DMS153 (cell line): ENCODE measurements around the gene MOK.
"Not testable (repeated sequence)": the region's sequence is repeated elsewhere in the genome, so short reads cannot be mapped to it uniquely, and the experiment has no call there.

Experiments used
- DNase-seq: peaks from one replicate; lab custom pipeline; 2025; lab: John Stamatoyannopoulos, UW

Gene MOK, protein sequence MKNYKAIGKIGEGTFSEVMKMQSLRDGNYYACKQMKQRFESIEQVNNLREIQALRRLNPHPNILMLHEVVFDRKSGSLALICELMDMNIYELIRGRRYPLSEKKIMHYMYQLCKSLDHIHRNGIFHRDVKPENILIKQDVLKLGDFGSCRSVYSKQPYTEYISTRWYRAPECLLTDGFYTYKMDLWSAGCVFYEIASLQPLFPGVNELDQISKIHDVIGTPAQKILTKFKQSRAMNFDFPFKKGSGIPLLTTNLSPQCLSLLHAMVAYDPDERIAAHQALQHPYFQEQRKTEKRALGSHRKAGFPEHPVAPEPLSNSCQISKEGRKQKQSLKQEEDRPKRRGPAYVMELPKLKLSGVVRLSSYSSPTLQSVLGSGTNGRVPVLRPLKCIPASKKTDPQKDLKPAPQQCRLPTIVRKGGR

DNA sequence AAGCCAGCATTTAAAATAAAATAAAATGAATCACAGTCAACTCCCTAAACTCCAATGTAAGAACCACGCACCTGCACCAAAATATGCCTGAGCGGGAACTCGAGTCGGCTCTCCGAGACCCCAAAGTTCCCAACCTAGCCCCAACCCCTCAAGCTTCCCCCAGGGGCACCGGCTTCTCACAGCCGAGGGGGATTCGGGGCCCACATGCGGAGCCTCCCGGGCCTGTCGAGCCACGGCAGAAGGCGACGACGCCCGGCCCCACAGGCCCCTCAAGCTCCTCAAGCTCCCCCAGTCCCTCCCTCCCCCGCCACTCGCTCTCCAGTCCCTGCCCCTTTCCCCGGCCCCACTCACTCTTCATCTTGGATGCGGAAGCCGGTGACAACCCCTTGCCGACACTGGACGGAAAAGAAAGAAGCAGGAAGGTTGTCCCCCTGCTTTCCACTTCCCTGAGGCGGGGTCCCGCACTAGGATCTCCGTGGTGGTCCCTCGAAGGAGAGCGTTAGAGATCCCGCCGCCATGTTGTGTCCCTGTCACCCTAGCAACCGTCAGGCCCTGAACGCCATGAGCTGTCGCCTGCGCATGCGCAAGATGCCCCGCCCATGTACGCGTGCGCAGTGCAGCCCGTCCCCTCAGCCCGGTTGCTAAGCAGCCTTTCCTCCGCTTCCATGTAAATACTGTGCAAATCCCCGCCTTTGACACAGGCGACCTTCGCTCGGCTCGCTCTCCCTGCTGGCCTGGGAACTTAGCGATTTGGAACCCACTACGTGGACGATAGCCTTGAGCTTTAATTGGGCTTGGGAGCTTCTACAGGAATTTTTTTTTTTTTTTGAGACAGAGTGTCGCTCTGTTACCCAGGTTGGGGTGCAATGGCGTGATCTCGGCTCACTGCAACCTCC is at the start of gene MOK:
Gene MOK (minus strand): TSS at position 554 of the 896 bp plus-strand sequence. CDS start 196 bp downstream, at position 358.
- DNase-seq: peak; percentile 78

DNA sequence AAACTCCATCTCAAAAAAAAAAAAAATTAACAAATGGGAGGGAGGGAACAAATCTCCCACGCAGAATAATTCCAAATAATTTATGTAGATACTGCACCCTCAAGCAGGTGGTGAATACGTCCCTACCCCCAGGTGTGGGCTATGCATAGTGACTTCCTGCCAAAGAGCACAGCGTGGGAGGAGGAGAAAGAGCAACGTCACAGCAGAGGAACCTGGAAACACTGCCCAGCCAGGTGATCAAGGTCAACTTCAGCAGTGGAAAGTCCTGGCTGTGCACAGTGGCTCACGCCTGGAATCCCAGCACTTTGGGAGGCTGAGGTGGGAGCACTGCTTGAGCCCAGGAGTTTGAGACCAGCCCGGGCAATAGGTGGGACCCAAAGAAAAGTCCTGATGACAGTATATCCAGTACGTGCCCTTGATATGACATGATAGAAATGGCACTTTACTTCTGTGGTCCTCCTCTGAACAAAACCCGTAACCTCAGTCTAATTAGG is 48.2 kb upstream of the MOK start:
- no peak for DNase-seq

DNA sequence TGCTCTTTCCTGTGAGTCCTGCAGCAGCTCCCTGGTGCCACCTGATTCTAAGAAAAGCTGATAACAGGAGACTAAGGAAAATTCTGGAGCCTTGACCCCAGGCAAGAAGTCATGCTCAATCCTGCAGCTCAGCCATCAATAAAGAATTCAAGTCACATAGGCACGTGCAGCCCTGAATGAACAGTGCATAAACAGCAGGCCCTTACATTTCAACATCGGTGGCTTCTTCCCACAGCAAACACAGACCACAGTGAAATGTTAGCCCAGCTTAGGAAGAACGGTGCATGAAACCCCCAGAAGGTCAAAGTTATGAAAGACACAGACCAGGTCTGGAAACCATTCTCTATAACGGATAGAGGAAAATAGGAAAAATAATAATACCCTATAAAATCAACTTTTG is 47.2 kb upstream of the MOK start:
- no peak for DNase-seq

DNA sequence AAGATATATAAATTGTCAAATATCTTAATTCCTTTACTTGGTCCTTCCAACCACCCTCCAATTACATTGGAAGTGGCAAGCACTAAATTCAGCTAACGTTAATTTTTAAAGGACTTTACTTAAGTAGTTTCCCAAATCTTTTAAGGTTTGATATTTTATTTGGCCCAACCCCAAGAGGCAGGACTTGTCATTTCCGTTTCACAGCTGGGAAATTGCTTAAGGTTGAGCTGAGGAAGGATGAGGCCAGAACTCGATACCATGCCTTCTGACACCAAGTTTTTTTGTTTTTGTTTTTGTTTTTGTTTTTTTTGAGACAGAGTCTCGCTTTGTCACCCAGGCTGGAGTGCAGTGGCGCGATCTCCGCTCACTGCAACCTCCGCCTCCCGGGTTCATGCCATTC is 46.6 kb upstream of the MOK start:
- not testable (repeated sequence) for DNase-seq

DNA sequence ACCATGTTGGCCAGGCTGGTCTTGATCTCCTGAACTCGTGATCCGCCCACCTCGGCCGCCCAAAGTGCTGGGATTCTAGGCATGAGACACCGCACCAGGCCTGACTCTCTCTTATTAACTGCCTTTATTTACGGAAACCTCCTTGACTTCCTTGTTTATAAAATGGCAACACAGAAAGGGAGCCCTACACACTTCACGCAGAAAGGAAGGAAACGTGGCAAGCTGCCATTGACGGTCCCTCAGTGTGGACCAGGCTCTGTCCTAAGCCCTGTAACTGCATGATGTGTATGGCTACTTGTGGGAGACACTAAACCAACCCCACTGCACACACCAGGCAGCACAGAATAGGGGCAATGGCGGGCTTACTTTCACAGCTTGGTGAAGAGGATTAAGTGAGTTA is 46.1 kb upstream of the MOK start:
- no peak for DNase-seq

DNA sequence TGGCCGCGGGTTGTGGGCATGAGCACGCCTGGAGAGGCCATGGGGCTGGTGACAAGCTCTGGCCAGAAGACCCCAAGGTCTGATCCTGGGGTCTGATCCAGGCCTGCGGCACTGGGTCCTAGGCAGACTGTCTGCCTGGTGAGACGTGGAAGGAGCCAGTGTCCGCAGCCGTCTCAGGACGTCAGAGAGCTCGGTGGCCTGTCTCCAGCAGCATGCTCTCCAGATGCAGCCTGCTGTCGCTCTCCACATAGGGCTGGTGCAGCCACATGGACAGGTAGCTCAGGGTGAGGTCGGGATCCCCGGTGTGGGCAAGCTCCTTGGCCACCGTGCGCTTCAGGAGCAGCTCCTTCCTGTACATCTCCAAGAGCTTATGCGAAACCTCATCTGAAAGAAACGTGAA is 43.4 kb upstream of the MOK start:
- DNase-seq: no peak

DNA sequence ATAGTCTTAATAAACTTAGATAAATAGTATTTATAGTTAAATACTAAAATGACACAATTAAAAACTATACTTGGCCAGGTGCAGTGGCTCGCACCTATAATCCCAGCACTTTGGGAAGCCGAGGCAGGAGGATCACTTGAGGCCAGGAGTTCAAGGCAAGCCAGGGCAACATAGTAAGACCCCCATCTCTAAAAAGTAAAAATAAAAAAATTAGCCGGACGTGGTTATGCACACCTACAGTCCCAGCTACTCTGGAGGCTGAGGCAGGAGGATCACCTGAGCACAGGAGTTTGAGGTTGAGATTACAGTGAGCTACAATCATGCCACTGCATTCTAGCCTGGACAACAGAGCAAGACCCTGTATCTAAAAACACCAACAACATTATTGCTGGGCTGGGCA is 41.7 kb upstream of the MOK start:
- DNase-seq: no peak

DNA sequence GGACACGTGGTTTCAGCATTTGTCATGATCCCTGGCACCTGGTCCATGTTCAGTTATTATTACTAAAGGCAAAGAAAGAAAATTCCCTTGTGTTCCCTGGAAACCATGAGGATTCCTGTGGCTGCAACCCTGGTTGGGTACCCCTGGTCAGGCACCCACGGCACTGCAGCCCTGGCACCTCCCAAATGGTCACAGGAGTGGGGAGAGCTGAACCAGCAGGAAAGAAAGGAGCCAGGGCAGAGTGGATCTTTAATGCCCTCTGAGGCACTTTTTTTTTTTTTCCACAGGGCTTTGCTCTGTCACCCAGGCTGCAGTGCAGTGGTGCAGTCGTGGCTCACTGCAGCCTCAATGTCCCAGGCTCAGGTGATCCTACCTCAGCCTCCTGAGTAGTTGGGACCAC is 40.3 kb upstream of the MOK start:
- no peak for DNase-seq

DNA sequence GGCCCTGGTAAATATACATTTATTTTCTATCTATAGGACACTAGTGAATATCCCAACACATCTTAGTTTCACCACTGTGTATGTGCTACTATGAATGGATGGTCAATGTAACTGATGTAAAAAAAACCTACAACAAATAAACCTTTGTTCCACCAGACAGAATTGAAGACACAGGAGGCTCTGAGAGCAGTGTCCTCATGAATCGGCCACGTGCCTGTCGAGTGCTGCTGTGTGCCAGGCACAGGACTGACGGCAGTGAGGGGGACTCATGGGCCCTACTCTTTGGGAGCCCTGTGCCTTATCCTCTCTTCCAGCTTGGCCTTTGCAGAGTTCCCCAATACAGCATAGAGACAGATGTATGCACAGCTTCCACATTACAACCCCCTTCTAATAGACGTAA is 39.5 kb upstream of the MOK start:
- no peak for DNase-seq

DNA sequence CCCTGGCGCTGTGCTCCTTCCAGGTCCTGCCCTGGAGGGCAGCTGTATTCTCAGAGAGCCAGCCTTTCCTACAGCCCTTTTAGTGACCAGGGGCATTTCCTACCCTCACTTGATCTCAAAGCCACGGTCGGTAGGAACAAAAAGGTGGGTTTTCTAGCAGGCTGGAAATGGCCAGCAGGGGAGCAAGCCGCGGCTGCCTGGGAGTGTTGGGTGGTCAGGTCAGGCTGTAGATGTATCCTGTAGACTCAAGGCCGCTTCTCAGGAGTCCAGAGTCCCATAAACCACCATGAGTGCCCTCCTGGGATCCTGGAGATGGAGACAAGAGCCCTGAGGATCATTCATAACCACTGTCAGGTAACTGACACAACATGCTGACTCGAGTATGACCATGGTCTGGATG is 39.1 kb upstream of the MOK start:
- DNase-seq: no peak

DNA sequence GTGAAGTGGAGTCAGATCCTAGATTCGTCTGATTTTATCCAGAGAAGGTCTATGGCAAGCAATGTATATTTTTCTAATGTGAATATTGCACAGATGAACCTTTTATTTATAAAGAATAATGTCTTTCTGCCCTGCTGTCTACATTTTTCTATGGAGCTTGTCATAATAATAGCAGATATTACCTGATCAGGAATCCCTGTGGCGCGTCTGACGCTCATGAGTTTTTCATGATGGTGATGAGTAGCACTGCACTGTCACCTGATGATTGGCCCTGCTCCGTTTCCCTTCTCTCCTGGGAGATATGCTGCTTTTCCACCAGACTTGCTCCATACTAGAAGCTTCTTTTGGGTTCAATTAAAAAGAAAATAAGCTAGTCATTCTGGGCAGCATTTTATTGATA is 37.3 kb upstream of the MOK start:
- DNase-seq: no peak

DNA sequence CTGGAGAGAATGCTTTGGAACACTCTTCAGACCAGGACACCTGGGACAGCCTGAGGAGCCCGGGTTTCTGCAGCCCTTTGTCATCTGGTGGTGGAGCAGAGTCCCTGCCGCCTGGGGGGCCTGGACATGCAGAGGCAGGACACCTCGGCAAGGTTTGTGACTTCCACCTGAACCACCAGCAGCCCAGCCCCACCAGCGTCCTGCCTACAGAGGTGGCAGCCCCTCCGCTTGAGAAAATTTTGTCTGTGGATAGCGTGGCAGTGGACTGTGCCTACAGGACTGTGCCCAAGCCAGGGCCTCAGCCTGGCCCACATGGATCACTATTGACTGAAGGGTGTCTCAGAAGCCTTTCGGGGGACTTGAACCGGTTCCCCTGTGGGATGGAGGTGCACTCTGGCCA is 36.6 kb upstream of the MOK start:
- no peak for DNase-seq

DNA sequence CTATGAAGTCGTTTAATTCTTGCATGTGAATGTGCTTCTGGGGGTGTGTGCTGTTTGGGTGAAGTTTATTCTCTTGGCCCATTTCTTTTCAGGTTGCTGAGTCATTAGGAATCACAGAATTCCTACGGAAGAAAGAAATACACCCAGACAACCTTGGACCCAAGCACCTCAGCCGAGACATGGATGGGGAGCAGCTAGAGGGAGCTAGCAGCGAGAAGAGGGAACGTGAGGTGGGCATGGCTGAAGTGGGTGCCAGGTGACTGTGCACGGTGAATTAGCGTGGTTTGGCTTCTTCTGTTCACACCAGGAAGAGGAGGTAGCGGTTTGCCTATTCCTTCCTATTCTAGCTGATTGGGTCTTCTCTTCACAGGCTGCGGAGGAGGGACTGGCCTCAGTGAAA is 33.8 kb upstream of the MOK start:
- DNase-seq: no peak

DNA sequence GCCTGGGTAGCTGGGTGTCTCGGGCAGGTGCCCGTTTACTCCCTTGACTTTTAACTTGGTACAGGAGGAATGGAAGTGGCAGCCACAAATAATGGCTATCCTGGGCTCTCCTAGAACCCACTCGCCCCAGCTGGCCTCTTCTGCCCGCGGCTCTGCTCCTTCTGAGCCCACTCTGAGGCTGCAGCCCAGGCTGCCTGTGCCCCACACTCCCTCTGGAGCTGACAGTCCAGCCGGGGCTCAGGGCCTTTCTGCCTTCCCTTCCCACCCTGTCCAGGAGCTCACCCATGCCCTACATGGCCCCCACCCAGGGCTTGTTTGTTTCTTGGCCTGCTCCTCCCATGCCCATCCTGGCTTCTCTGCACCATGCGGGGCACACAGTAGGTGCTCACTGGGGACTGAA is 30.2 kb upstream of the MOK start:
- DNase-seq: no peak

DNA sequence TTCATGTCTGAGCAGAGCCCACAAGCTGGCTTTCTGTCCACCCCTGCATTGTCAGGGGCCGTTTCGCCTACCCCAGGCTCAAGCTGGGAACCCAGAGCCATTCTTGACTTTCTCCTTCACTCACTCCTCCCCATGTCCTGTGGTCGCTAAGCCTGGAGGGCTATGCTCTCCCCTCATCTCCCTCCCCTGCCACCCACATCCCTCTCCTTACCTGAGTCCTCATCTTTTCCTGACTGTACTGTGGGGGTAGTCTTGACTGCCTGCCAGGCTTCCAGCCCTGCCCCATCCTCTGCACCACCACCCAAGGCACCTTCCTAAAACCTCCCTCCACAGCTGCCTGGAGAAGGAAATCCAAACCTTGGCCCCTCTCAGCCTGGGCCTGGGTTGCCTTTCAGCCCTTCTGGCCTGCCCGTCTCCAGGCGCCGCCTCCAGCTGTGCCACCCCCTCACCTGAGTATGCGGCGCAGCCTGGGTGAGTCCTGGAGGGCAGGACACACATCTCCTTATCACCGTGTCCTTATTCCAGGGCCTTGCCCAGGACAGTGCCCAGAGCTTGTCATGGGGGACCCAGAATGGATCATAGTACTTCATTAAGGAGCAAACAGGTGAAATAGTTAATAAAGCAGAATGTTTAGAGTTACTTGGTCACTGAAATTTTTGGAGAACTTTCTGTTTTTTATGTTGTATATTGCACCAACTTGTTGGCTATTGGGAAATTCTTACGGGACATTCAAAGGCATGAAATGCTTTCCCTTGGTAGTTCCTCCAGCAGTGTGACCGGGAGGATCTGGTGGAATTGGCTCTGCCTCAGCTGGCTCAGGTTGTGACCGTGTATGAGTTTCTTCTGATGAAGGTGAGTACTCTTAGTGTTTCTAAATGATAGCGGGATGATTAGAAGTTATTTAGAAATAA is 29.1 kb upstream of the MOK start:
- no peak for DNase-seq

DNA sequence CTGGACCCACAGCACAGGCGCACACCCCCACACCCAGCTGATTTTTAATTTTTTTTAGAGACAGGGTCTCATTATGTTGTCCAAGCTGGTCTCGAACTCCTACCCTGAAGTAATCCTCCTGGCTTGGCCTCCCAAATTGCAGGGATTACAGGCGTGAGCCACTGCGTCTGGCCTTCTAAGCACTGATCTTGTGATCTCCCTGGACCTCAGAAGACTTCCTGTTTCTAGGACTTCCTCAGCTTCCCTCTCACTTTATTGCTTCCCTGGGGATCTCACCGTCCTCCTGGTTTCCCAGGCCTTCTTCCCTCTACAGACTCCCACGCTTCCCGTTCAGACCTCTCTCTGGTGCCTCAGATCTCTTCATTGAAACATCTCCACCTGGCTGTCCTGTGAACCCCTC is 28.4 kb upstream of the MOK start:
- DNase-seq: no peak

DNA sequence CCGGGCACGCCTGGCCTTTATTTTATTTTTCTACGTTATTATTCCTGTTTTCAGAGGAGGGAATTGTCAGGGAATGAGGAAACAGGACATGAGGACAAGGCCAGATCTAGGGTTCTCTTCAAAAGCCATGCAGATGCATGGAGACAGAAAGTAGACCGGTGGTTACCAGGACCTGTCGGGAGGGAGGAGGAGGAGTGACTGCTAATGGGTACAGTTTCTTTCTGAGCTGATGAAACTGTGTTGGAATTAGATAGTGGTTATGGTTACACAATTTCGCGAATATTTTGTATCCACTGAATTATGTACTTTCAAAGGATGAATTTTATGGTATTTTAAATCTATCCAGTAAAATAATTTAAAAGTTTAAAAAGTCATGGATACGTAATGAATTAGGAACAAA is 25.8 kb upstream of the MOK start:
- no peak for DNase-seq

DNA sequence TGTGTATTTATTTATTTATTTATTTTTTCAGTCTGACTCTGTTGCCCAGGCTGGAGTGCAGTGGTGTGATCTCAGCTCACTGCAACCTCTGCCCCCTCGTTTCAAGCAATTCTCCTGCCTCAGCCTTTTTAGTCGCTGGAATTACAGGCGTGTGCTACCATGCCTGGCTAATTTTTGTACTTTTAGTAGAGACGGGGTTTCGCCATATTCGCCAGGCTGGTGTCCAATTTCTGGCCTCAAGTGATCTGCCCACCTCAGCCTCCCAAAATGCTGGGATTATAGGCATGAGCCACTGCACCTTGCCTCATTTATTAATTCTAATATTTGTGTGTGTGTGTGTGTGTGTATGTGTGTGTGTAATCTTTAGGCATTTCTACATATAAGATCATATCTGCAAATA is 24.4 kb upstream of the MOK start:
- not testable (repeated sequence) for DNase-seq

DNA sequence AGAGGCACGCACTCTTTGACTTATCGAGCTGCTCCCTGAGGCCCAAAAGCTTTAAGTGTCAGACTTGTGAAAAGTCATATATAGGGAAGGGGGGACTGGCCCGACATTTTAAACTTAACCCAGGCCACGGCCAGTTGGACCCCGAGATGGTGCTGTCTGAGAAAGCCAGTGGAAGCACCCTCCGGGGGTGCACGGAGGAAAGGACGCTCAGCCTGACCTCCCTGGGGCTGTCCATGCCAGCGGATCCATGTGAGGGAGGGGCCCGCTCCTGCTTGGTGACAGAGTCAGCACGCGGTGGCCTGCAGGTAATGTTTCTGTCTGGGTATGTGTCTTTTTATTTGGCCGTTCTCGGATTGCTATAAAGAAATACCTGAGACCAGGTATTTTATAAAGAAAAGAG is 21.6 kb upstream of the MOK start:
- DNase-seq: no peak

DNA sequence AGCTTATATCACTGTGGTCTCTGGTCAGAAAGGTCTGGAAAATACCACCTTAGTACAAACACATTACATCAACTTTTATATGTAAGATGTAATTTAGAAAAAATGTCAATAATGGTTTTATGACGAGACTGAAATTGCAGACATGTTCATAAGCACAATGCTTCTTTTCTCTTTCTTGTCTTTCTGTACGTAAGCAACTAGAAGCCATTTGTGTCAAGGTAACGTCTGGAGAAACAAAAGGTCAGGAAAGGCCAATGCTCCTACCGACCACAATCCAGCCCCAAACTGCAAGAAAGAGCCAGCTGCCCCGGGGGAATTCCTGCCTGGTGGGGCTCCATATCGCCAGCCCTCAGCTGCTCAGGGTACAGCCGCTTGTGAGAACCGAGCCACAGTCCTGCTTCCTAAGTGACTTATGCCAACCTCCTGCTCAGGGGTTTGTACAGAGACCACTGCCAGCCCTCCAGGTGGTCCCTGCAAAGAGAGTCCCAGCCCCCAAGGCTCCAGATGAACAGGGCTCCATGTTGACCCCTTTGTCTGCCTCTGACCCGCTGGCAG is 20.9 kb upstream of the MOK start:
- no peak for DNase-seq

DNA sequence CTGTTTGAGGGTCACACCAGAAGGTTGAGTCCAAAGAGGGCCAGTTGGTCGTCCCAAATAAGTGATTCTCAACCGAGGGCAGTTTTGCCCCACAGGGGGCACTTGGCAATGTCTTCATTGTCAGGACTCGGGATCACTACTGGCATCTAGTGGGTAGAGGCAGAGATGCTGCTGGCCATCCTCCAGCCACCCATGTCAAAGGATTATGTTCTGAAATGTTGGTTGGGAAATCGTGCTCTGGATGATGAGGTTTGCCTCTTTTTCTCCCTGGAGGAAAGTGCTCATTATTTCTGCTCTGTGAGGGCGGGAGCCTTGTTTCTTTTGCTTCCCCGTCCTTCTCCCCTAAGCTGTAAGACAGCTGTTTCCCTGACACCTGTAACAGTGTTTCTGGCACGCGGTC is 18.1 kb upstream of the MOK start:
- no peak for DNase-seq
